HepG2 (cell line): ENCODE results near the gene TJP3. TPM values are rescaled to one million over a fixed set of nuclear protein-coding genes. Genes with fewer than 3 reads are reported as not detected.

Experiments
- ATAC-seq: fragments of 200-7000 bp; cut with Tn5 transposase; 3 replicates; pipeline ENCODE4 v1.9.1; 2020; ENCODE audit warnings: mild to moderate bottlenecking, moderate library complexity
- BruUV-seq: library from RNA; stranded (reverse); fragments of 400-500 nt; replicated peaks from 2 replicates; lab custom pipeline; 2021; lab: Mats Ljungman, UMichigan
- CTCF ChIA-PET: fragments of 300-600 bp; formaldehyde crosslinking; extraction: SDS; loops from one replicate; lab custom pipeline; 2021; ENCODE audit warnings: low total read pairs, inconsistent platforms, low intra/inter-chr PET ratio; lab: Yijun Ruan, JAX
- POLR2A ChIA-PET: fragments of 350-600 bp; sonication (Branson Sonifier 250); formaldehyde crosslinking; loops from one replicate; lab custom pipeline; 2020; ENCODE audit warnings: antibody characterized with exemption, inconsistent platforms; lab: Yijun Ruan, JAX
- DNase-seq: peaks from one replicate; pipeline ENCODE4 v3.0.0-alpha.2; 2015; ENCODE audit warnings: low spot score
- FAIRE-seq: peaks from 3 replicates; lab custom pipeline; 2011; peaks lifted over from hg19 to GRCh38; lab: Jason Lieb, UNC
- H2AFZ ChIP-seq: one replicate; pipeline ENCODE4 v1.6.1; 2011; ENCODE audit warnings: low read length, inconsistent platforms
- H3K27ac ChIP-seq: fragments of 300-600 bp; 3 replicates; pipeline ENCODE4 v1.8.0; 2011; ENCODE audit warnings: mixed run types, mild to moderate bottlenecking, mixed read lengths, low read length, inconsistent platforms; ENCODE audit not compliant: insufficient read depth; ENCODE audit errors: extremely low read length
- H3K27me3 ChIP-seq, 2 experiments: fragments of 200-600 bp in 1 of 2; 2 replicates in 1 of 2; 3 replicates in 1 of 2; pipeline versions ENCODE4 v1.6.0 to v1.8.0; 2011; ENCODE audit warnings: low read length in 2 of 2, mild to moderate bottlenecking in 2 of 2, moderate library complexity in 2 of 2, inconsistent platforms in 1 of 2; ENCODE audit not compliant: insufficient read depth in 2 of 2, control insufficient read depth in 1 of 2
- H3K36me3 ChIP-seq, 2 experiments: fragments of 200-600 bp in 1 of 2; replicated peaks in 1 of 2; 2 replicates in 1 of 2; 3 replicates in 1 of 2; pipeline versions ENCODE4 v1.5.1 to v1.8.0; 2011; ENCODE audit warnings: low read length in 2 of 2, inconsistent platforms in 1 of 2; ENCODE audit not compliant: insufficient read depth in 2 of 2, control insufficient read depth in 1 of 2
- H3K4me1 ChIP-seq: 2 replicates; pipeline ENCODE4 v1.5.1; 2012; ENCODE audit warnings: low read length, inconsistent platforms; ENCODE audit not compliant: insufficient read depth
- H3K4me2 ChIP-seq: 2 replicates; pipeline ENCODE4 v1.6.0; 2011; ENCODE audit warnings: low read depth, low read length, inconsistent platforms
- H3K4me3 ChIP-seq, 3 experiments: fragments of 200-600 bp in 1 of 3; sonication (generic), shearing (Covaris generic) in 1 of 3; replicated peaks in 1 of 3; 2 replicates each; pipeline ENCODE4 v1.5.1; 2011 to 2016; ENCODE audit warnings: low read length in 3 of 3, inconsistent platforms in 2 of 3, low read depth in 2 of 3, mild to moderate bottlenecking in 2 of 3, control low read depth in 1 of 3, mixed read lengths in 1 of 3; ENCODE audit not compliant: insufficient read depth in 1 of 3
- H3K79me2 ChIP-seq: one replicate; pipeline ENCODE4 v1.6.1; 2011; ENCODE audit warnings: low read length, inconsistent platforms; ENCODE audit not compliant: insufficient read depth
- H3K9ac ChIP-seq: 2 replicates; pipeline ENCODE4 v1.6.0; 2011; ENCODE audit warnings: mild to moderate bottlenecking, low read depth, low read length, inconsistent platforms; ENCODE audit not compliant: insufficient read depth
- H3K9me3 ChIP-seq: 2 replicates; pipeline ENCODE4 v1.5.1; 2012; ENCODE audit warnings: mild to moderate bottlenecking, low read length
- H4K20me1 ChIP-seq: 2 replicates; pipeline ENCODE4 v1.6.0; 2011; ENCODE audit warnings: inconsistent platforms, mild to moderate bottlenecking, low read length, moderate library complexity; ENCODE audit not compliant: insufficient read depth
- DPF2 ChIP-seq: sonication (generic); formaldehyde crosslinking; IDR thresholded peaks from 2 replicates; pipeline ENCODE4 v1.4.0; 2020; ENCODE audit warnings: mild to moderate bottlenecking, low read depth, missing genetic modification reagents, borderline replicate concordance
- FIP1L1 ChIP-seq: fragments of 200-400 bp; formaldehyde crosslinking; IDR thresholded peaks from 2 replicates; pipeline ENCODE4 v1.6.1; 2018; ENCODE audit warnings: low read depth, mild to moderate bottlenecking, low read length, moderate library complexity, borderline replicate concordance; ENCODE audit not compliant: insufficient read depth
- HDAC6 ChIP-seq: fragments of 200-600 bp; sonication (generic); IDR thresholded peaks from 2 replicates; pipeline ENCODE4 v1.7.0; 2017; ENCODE audit warnings: mild to moderate bottlenecking, antibody characterized with exemption, low read length, low read depth
- HHEX ChIP-seq: IDR thresholded peaks from 2 replicates; pipeline ENCODE4 v1.6.1; 2016; ENCODE audit warnings: control low read depth
- HNF4A ChIP-seq: sonication (generic); formaldehyde crosslinking; IDR thresholded peaks from 2 replicates; pipeline ENCODE4 v1.4.0; 2020; ENCODE audit warnings: missing genetic modification reagents
- SIX4 ChIP-seq: sonication (generic); formaldehyde crosslinking; IDR thresholded peaks from 2 replicates; pipeline ENCODE4 v1.4.0; 2020; ENCODE audit warnings: missing genetic modification reagents
- TCF7L2 ChIP-seq: IDR thresholded peaks from 2 replicates; pipeline ENCODE4 v1.6.1; 2011; ENCODE audit warnings: mild to moderate bottlenecking, low read depth, low read length, moderate library complexity
- U2AF2 ChIP-seq: fragments of 200-400 bp; formaldehyde crosslinking; IDR thresholded peaks from 2 replicates; pipeline ENCODE4 v1.6.1; 2017; ENCODE audit warnings: low read depth, mild to moderate bottlenecking, low read length
- ZNF180 ChIP-seq: sonication (generic); formaldehyde crosslinking; IDR thresholded peaks from 2 replicates; pipeline ENCODE4 v1.4.0; 2020; ENCODE audit warnings: low read depth, missing genetic modification reagents, borderline replicate concordance
- ZNF556 ChIP-seq: sonication (generic); formaldehyde crosslinking; IDR thresholded peaks from 2 replicates; pipeline ENCODE4 v1.4.0; 2020; ENCODE audit warnings: mild to moderate bottlenecking, missing genetic modification reagents, borderline replicate concordance
- WGBS: methylation state at CpG from one replicate; pipeline ENCODE4 v1.1.6; 2017; ENCODE audit warnings: low lambda C conversion rate; 5-methylcytosine and 5-hydroxymethylcytosine counted together
- in situ Hi-C: cut with HindIII; loops from 2 replicates; pipeline ENCODE4 v1.10.0; 2017; ENCODE audit warnings: low pct_unique_long_range_greater_than_20kb; ENCODE audit not compliant: extremely low pct_ligation_motif_present
- intact Hi-C: fragments of 100-400 bp; cut with micrococcal nuclease; formaldehyde crosslinking; loops from one replicate; pipeline ENCODE4 v1.10.0; 2022; ENCODE audit not compliant: unreplicated experiment
- polyA plus RNA-seq, 8 experiments: library from polyadenylated mRNA; depleted of rRNA in 3 of 8; stranded (reverse) in 7 of 8; unstranded in 1 of 8; fragments of >200 nt; fragmentation: Illumina TruSeq in 4 of 8; extraction: Trizol in 4 of 8; gene quantifications; 2 replicates each; pipeline versions ENCODE4 v1.2.1 to v1.2.3, GENCODE V29; 2011 to 2016; ENCODE audit warnings: low read depth in 4 of 8, missing spikeins in 1 of 8, mixed read lengths in 1 of 8; ENCODE audit not compliant: insufficient read depth in 1 of 8
- total RNA-seq, 5 experiments: library from RNA; depleted of rRNA; stranded (reverse); fragments of >200 nt; fragmentation: Illumina TruSeq; extraction: Trizol; gene quantifications; 2 replicates each; pipeline ENCODE4 v1.2.3, GENCODE V29; 2016; ENCODE audit warnings: low read depth in 1 of 5
- TF ChIP-seq, protein P1 (sequence below): sonication (generic); formaldehyde crosslinking; IDR thresholded peaks from 2 replicates; pipeline ENCODE4 v1.5.1; 2020; ENCODE audit warnings: mild to moderate bottlenecking, missing genetic modification reagents
- TF ChIP-seq, protein P2 (sequence below): IDR thresholded peaks from 2 replicates; pipeline ENCODE4 v1.6.1; 2012; ENCODE audit warnings: low read depth, low read length, improper control_type of control experiment
- TF ChIP-seq, protein P3 (sequence below): sonication (generic); formaldehyde crosslinking; IDR thresholded peaks from 2 replicates; pipeline ENCODE4 v1.8.0; 2022; ENCODE audit warnings: missing genetic modification reagents, mild to moderate bottlenecking, borderline replicate concordance

The TJP3 gene
- total and polyA plus RNA-seq, 2 of the 13 experiments (the other 11 are each of a cell fraction or from before 2014, with no cell fraction given): 2.3 to 21.5 TPM

DNA sequence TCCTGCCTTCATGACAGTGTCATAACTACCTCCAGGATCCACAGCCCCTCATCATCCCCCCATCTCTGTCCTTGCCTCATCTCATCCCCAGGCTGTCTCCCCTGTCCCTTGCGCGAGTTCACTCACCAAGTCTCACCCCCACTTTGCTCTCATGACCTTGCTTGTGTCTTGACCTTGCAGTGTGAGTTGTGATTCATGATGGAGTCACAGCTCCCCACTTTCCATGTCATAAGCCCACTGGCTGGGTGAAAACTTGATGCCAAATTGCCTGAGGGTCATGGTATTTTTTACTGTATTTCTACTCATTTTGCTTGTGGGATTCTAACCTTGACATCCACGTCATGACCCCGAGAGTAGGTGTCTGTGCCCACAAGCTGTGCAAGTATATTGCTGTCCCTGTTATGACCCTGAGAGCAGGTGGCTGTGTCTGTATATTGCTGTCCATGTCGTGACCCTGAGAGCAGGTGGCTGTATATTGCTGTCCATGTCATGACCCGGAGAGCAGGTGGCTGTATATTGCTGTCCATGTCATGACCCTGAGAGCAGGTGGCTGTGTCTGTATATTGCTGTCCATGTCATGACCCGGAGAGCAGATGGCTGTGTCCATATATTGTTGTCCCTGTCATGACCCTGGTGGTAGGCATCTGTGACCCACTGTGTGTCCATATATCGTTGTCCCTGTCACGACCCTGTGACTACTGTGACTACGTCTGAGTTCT is 29.5 kb downstream of the TJP3 start (continued):
- TF ChIP-seq, protein P1, sequence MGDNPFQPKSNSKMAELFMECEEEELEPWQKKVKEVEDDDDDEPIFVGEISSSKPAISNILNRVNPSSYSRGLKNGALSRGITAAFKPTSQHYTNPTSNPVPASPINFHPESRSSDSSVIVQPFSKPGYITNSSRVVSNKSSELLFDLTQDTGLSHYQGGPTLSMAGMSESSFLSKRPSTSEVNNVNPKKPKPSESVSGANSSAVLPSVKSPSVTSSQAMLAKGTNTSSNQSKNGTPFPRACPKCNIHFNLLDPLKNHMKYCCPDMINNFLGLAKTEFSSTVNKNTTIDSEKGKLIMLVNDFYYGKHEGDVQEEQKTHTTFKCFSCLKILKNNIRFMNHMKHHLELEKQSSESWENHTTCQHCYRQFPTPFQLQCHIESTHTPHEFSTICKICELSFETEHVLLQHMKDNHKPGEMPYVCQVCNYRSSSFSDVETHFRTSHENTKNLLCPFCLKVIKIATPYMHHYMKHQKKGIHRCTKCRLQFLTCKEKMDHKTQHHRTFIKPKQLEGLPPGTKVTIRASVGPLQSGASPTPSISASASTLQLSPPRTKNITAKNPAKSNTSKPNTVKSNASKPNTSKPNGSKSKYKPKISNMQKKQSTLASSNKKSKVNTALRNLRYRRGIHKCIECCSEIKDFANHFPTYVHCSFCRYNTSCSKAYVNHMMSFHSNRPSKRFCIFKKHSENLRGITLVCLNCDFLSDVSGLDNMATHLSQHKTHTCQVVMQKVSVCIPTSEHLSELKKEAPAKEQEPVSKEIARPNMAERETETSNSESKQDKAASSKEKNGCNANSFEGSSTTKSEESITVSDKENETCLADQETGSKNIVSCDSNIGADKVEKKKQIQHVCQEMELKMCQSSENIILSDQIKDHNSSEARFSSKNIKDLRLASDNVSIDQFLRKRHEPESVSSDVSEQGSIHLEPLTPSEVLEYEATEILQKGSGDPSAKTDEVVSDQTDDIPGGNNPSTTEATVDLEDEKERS (CRISPR knock-in tag): no peak
- TF ChIP-seq FIP1L1: no peak

DNA sequence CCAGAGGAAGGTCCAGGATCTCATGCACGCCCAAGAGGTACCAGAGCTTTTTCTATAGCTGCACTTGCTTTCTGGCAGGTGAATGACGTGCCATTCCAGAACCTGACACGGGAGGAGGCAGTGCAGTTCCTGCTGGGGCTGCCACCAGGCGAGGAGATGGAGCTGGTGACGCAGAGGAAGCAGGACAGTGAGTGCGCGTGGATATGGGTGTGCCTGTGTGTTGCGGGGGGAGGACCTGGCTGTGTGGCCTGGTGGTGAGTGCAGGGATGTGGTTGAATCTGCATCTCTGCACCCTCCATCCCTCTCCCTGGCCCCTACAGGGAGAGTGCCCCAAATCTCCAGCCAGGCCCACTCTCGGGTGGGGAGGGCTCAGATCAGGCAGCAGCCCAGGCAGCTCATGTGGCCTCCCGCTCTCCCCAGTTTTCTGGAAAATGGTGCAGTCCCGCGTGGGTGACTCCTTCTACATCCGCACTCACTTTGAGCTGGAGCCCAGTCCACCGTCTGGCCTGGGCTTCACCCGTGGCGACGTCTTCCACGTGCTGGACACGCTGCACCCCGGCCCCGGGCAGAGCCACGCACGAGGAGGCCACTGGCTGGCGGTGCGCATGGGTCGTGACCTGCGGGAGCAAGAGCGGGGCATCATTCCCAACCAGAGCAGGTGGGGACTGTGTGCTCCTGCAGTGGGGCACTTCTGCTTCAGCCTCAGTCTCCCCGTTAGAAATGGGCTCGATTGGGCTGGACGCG is 30.5 kb downstream of the TJP3 start:
- 98% methylated on average over 32 of the region's 32 CpGs for WGBS
- BruUV-seq: no TSS peak
- CTCF ChIA-PET: no interaction called here
- H3K4me3 ChIP-seq: no peak overlapping the region
- intact Hi-C loops: no loop called here
- H3K4me1 ChIP-seq: no peaks in the 10 kb centered on the region
- H3K36me3 ChIP-seq: 0 out of 5 replicates have a peak, but pooled peaks cover 0 to 3% of the 10 kb centered on the region in 2 experiments
- H4K20me1 ChIP-seq: no peaks in the 10 kb centered on the region
- ATAC-seq (no peak), DNase-seq (no peak), FAIRE-seq (no peak)
- no peak overlapping the region for H3K27ac ChIP-seq
- POLR2A ChIA-PET: no interaction called here
- in situ Hi-C loops: no loop called here
- no peaks in the 10 kb centered on the region for H3K9me3 ChIP-seq
- H3K79me2 ChIP-seq: no peaks in the 10 kb centered on the region
- no peaks in the 10 kb centered on the region for H3K27me3 ChIP-seq
- H3K9ac ChIP-seq: no peak overlapping the region
- H2AFZ ChIP-seq: no peak overlapping the region
- no peak overlapping the region for H3K4me2 ChIP-seq
- TF ChIP-seq HDAC6 (no peak), ZNF556 (no peak), HHEX (CRISPR knock-in tag) (no peak), HNF4A (CRISPR knock-in tag) (no peak), SIX4 (CRISPR knock-in tag) (no peak), ZNF180 (CRISPR knock-in tag) (no peak), U2AF2 (no peak), TCF7L2 (no peak), DPF2 (CRISPR knock-in tag) (no peak)
- TF ChIP-seq, protein P2, sequence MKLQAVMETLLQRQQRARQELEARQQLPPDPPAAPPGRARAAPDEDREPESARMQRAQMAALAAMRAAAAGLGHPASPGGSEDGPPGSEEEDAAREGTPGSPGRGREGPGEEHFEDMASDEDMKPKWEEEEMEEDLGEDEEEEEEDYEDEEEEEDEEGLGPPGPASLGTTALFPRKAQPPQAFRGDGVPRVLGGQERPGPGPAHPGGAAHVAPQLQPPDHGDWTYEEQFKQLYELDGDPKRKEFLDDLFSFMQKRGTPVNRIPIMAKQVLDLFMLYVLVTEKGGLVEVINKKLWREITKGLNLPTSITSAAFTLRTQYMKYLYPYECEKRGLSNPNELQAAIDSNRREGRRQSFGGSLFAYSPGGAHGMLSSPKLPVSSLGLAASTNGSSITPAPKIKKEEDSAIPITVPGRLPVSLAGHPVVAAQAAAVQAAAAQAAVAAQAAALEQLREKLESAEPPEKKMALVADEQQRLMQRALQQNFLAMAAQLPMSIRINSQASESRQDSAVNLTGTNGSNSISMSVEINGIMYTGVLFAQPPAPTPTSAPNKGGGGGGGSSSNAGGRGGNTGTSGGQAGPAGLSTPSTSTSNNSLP: no peak
- TF ChIP-seq, protein P3, sequence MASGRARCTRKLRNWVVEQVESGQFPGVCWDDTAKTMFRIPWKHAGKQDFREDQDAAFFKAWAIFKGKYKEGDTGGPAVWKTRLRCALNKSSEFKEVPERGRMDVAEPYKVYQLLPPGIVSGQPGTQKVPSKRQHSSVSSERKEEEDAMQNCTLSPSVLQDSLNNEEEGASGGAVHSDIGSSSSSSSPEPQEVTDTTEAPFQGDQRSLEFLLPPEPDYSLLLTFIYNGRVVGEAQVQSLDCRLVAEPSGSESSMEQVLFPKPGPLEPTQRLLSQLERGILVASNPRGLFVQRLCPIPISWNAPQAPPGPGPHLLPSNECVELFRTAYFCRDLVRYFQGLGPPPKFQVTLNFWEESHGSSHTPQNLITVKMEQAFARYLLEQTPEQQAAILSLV (CRISPR knock-in tag): no peak
